ENCODE measurements around the gene ADAMTSL3. TPM values are rescaled to one million over a fixed set of nuclear protein-coding genes. Genes with fewer than 3 reads are reported as not detected.

Gene ADAMTSL3
- total and polyA plus RNA-seq, 4 donors = 3.5 to 19.0 (median 8.0) TPM

- H3K4me1 ChIP-seq (ENCODE audit: control insufficient read depth in 4 of 4, insufficient read depth in 4 of 4, low read length in 3 of 4) = no peaks in the 10 kb centered on the region
- no peaks in the 10 kb centered on the region for H3K9me3 ChIP-seq (ENCODE audit: control insufficient read depth in 4 of 4, low read length in 3 of 4)
- DNase-seq (ENCODE audit: low spot score) = no peak
- peaks cover 0 to 2% (median 0%) of the 10 kb centered on the region in 4 donors for H3K36me3 ChIP-seq (ENCODE audit: control insufficient read depth in 4 of 4, insufficient read depth in 3 of 4, low read depth in 1 of 4, low read length in 3 of 4)
- 98% methylated on average over 5 of the region's 5 CpGs for WGBS
- TF ChIP-seq HNF4G (IDR thresholded peaks at IDR 0.05) = no peak
- no peaks in the 10 kb centered on the region for H3K27me3 ChIP-seq (ENCODE audit: control insufficient read depth in 4 of 4, insufficient read depth in 4 of 4, low read length in 3 of 4)
- H3K9ac ChIP-seq (ENCODE audit: low read depth in 1 of 2, low read length in 2 of 2) = no peak overlapping the region
- H3K27ac ChIP-seq (ENCODE audit: low read depth in 1 of 2, low read length in 2 of 2) = no peak overlapping the region
- H3K4me3 ChIP-seq (ENCODE audit: low read depth in 1 of 3, low read length in 3 of 3) = no peak overlapping the region
These were observed 139.1 kb downstream of the ADAMTSL3 start for GRCh38 chr15:83793069-83793468.

- 85% methylated on average over 1 of the region's 1 CpG for WGBS
- TF ChIP-seq ZBTB33 (IDR thresholded peaks at IDR 0.05) = no peak
- no peak for TF ChIP-seq RAD21 (IDR thresholded peaks at IDR 0.05)
- TF ChIP-seq FOXA1 (IDR thresholded peaks at IDR 0.05) = no peak
- no peak for TF ChIP-seq HNF4A (conservative IDR thresholded peaks at IDR 0.05)
- TF ChIP-seq REST (IDR thresholded peaks at IDR 0.05) = no peak
- no peak for TF ChIP-seq ATF3 (IDR thresholded peaks at IDR 0.05)
- no peak for TF ChIP-seq GABPA (IDR thresholded peaks at IDR 0.05 in 1 of 2, conservative IDR thresholded peaks at IDR 0.05 in 1 of 2)
- TF ChIP-seq YY1 (IDR thresholded peaks at IDR 0.05) = no peak
- TF ChIP-seq TAF1 (conservative IDR thresholded peaks at IDR 0.05) = no peak
- TF ChIP-seq EGR1 (IDR thresholded peaks at IDR 0.05; ENCODE audit: low read depth in 2 of 2) = no peak
- no peak for TF ChIP-seq CTCF (IDR thresholded peaks at IDR 0.05; ENCODE audit: low read depth, low read length, missing input control)
- TF ChIP-seq HNF4G (IDR thresholded peaks at IDR 0.05) = no peak
- no peaks in the 10 kb centered on the region for H3K9me3 ChIP-seq (ENCODE audit: control insufficient read depth in 4 of 4, low read length in 3 of 4)
These were observed 140.3 kb downstream of the ADAMTSL3 start for GRCh38 chr15:83794209-83794608.

More at GRCh38 chr15:83794209-83794608, 140.3 kb downstream of the ADAMTSL3 start:
- Histone ChIP-seq H3K4me1 (ENCODE audit: control insufficient read depth in 4 of 4, insufficient read depth in 4 of 4, low read length in 3 of 4) (no peaks in the 10 kb centered on the region), H3K27me3 (ENCODE audit: control insufficient read depth in 4 of 4, insufficient read depth in 4 of 4, low read length in 3 of 4) (no peaks in the 10 kb centered on the region), H3K27ac (ENCODE audit: low read depth in 1 of 2, low read length in 2 of 2) (no peak overlapping the region), H3K4me3 (ENCODE audit: low read depth in 1 of 3, low read length in 3 of 3) (no peak overlapping the region), H3K9ac (ENCODE audit: low read depth in 1 of 2, low read length in 2 of 2) (no peak overlapping the region), H3K36me3 (ENCODE audit: control insufficient read depth in 4 of 4, insufficient read depth in 3 of 4, low read depth in 1 of 4, low read length in 3 of 4) (peaks cover 0 to 2% (median 0%) of the 10 kb centered on the region in 4 donors)
- DNase-seq (ENCODE audit: low spot score) = no peak
